ENCODE measurements around the gene LYPD5. TPM values are rescaled to one million over a fixed set of nuclear protein-coding genes. Genes with fewer than 3 reads are reported as not detected.

Gene LYPD5
- total and polyA plus RNA-seq, 2 donors from 2014 or later, result 1.8 to 4.2 TPM

DNA sequence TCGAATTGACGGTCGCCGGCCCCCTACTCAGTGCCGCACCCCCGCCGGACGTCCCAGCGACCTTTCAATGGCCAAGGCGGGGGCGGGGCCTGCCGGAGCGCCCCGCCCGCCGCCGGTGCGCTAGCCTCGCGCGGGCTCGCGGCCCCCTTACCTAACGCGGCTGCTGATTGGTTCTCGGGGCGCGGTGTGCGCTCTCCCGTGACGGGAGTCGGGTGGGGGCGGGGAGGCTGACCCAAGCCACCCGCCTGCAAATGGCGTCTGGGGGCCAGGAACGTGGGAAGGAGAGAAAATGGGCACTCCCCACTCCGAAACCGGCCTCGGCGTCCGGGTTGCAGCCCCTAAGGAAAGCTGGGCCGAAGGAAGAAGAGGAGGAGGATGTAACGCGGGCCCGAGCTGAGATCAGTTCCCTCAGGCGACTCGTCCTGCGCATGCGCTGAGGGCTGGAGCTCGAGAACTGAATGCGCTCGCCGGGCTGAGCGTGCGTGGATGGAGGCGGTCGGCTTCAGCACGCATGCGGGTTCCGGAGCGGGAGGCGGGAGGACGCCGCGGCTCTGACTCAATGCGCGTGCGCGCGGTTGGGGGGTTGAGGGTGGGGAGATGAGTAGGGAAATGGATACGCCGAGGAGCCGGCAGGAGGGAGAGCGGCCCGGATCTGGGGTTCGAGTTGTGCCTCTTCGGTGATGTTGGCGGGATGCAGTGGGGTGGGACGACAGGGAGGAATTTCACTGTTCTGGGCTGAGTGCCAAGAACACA, 47.6 kb downstream of the LYPD5 start, which contains the start of gene SMG9:
Gene SMG9, minus strand, starts transcription at position 460 of the 753 bp plus-strand sequence. CDS start 4,221 bp downstream, outside the sequence.
- DNase-seq, result peak; percentile 98 to 100 (median 99)
- Histone ChIP-seq H3K9me3 (ENCODE audit: control insufficient read depth in 2 of 3, insufficient read depth in 1 of 3, low read length in 3 of 3) (no peaks in the 10 kb centered on the region), H3K27me3 (ENCODE audit: control insufficient read depth, insufficient read depth, low read length) (no peaks in the 10 kb centered on the region), H3K4me3 (ENCODE audit: low read length in 3 of 3) (peak within 1 kb of the TSS; percentile 76 to 92 (median 88)), H3K27ac (ENCODE audit: low read depth in 2 of 2, low read length in 2 of 2) (peak within 1 kb of the TSS; percentile 98 to 100), H3K9ac (ENCODE audit: low read length in 3 of 3) (peak within 1 kb of the TSS; percentile 76 to 93 (median 90)), H3K36me3 (ENCODE audit: control insufficient read depth in 2 of 3, insufficient read depth in 3 of 3, low read length in 3 of 3) (peaks cover 0 to 8% (median 2%) of the 10 kb centered on the region in 3 donors), H3K4me1 (ENCODE audit: control insufficient read depth in 2 of 3, insufficient read depth in 2 of 3, low read depth in 1 of 3, low read length in 3 of 3) (peaks cover 0 to 14% (median 4%) of the 10 kb centered on the region in 3 donors)
- intact Hi-C loops (cut with DNase I), result no loop called here
- FAIRE-seq, result no peak
- TF ChIP-seq, protein P1, sequence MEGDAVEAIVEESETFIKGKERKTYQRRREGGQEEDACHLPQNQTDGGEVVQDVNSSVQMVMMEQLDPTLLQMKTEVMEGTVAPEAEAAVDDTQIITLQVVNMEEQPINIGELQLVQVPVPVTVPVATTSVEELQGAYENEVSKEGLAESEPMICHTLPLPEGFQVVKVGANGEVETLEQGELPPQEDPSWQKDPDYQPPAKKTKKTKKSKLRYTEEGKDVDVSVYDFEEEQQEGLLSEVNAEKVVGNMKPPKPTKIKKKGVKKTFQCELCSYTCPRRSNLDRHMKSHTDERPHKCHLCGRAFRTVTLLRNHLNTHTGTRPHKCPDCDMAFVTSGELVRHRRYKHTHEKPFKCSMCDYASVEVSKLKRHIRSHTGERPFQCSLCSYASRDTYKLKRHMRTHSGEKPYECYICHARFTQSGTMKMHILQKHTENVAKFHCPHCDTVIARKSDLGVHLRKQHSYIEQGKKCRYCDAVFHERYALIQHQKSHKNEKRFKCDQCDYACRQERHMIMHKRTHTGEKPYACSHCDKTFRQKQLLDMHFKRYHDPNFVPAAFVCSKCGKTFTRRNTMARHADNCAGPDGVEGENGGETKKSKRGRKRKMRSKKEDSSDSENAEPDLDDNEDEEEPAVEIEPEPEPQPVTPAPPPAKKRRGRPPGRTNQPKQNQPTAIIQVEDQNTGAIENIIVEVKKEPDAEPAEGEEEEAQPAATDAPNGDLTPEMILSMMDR (IDR thresholded peaks at IDR 0.05; ENCODE audit: borderline replicate concordance, extremely low read depth, insufficient read depth), result no peak

DNA sequence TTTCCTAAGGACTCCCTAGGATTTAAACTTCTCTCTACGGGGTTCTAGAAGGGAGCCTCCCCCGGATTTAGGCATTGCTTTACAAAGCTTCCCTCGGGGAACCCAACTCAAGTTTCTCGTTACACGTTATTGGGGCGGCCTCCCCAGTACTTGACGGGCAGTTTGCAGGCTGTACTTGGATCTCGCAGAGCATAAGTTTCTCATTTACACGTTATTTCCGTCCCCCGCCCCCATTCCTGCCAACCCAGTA, 48.1 kb downstream of the LYPD5 start:
- H3K36me3 ChIP-seq (ENCODE audit: control insufficient read depth in 2 of 3, insufficient read depth in 3 of 3, low read length in 3 of 3), result peaks cover 0 to 13% (median 2%) of the 10 kb centered on the region in 3 donors
- peak overlapping the region; percentile 76 to 92 (median 82) for H3K4me3 ChIP-seq (ENCODE audit: low read length in 3 of 3)
- peaks cover 0 to 14% (median 4%) of the 10 kb centered on the region in 3 donors for H3K4me1 ChIP-seq (ENCODE audit: control insufficient read depth in 2 of 3, insufficient read depth in 2 of 3, low read depth in 1 of 3, low read length in 3 of 3)
- H3K27me3 ChIP-seq (ENCODE audit: control insufficient read depth, insufficient read depth, low read length), result no peaks in the 10 kb centered on the region
- no peak for DNase-seq
- H3K27ac ChIP-seq (ENCODE audit: low read depth in 2 of 2, low read length in 2 of 2), result peak overlapping the region; percentile 98 to 100
- H3K9me3 ChIP-seq (ENCODE audit: control insufficient read depth in 2 of 3, insufficient read depth in 1 of 3, low read length in 3 of 3), result no peaks in the 10 kb centered on the region
- intact Hi-C loops (cut with DNase I), result no loop called here
- FAIRE-seq, result no peak
- H3K9ac ChIP-seq (ENCODE audit: low read length in 3 of 3), result peak overlapping the region; percentile 61 to 93 (median 90)
- TF ChIP-seq, protein P1 (IDR thresholded peaks at IDR 0.05; ENCODE audit: borderline replicate concordance, extremely low read depth, insufficient read depth), result no peak

DNA sequence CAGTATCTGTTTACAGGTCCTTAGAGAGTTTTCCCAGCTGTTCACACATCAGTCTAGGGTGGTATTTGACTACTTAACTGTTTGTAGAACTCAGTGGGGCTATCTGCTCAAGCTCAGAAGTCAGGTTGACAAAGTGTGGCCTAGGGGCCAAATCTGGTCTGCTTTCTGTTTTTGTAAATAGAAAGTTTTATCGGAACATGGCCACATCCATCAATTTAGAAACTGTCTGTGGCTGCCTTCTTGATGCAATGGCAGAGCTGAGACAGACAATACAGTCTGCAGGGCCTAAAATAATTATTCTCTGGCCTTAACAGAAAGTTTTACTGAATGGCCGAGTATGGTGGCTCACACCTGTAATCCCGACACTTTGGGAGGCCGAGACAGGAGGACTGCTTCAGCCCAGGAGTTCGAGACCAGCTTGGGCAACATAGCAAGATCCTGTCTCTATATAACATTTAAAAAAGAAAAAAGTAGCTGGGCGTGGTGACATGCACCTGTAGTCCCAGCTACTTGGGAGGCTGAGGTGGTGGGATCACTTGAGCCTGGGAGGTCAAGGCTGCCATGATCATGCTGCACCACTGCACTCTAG, 49.9 kb downstream of the LYPD5 start:
- Histone ChIP-seq H3K4me3 (ENCODE audit: low read length in 3 of 3) (no peak overlapping the region), H3K36me3 (ENCODE audit: control insufficient read depth in 2 of 3, insufficient read depth in 3 of 3, low read length in 3 of 3) (peaks cover 0 to 22% (median 10%) of the 10 kb centered on the region in 3 donors), H3K4me1 (ENCODE audit: control insufficient read depth in 2 of 3, insufficient read depth in 2 of 3, low read depth in 1 of 3, low read length in 3 of 3) (peaks cover 0 to 14% (median 4%) of the 10 kb centered on the region in 3 donors), H3K9ac (ENCODE audit: low read length in 3 of 3) (no peak overlapping the region), H3K27ac (ENCODE audit: low read depth in 2 of 2, low read length in 2 of 2) (no peak overlapping the region), H3K27me3 (ENCODE audit: control insufficient read depth, insufficient read depth, low read length) (no peaks in the 10 kb centered on the region), H3K9me3 (ENCODE audit: control insufficient read depth in 2 of 3, insufficient read depth in 1 of 3, low read length in 3 of 3) (no peaks in the 10 kb centered on the region)
- no peak for FAIRE-seq
- TF ChIP-seq, protein P1 (IDR thresholded peaks at IDR 0.05; ENCODE audit: borderline replicate concordance, extremely low read depth, insufficient read depth), result no peak
- DNase-seq, result no peak
- intact Hi-C loops (cut with DNase I), result no loop called here

Measured in kidney (tissue), 14 donors.